ENCODE data around the gene SLC66A3. TPM values are rescaled to one million over a fixed set of nuclear protein-coding genes. Genes with fewer than 3 reads are reported as not detected.

The SLC66A3 gene
- 12.6 and 19.2 TPM in 2 replicates for total RNA-seq (2014; rRNA removed)
- Bru-seq, nascent RNA: percentile 45 among the genes with signal in this experiment
- BruChase-seq, experiment 1, labeled RNA remaining after a 6-hour chase: percentile 38 among the genes with signal in this experiment
- percentile 46 among the genes with signal in this experiment for BruChase-seq, experiment 2, labeled RNA remaining after a 2-hour chase
- long read RNA-seq, transcript PQLC3-201 (7 exons, 1,830 nt): major isoform, 17 of 34 reads
- long read RNA-seq, partial matches to known transcripts: 1 of 34 reads
- long read RNA-seq, other reads (novel, unspliced or antisense): 8 of 34 reads

DNA sequence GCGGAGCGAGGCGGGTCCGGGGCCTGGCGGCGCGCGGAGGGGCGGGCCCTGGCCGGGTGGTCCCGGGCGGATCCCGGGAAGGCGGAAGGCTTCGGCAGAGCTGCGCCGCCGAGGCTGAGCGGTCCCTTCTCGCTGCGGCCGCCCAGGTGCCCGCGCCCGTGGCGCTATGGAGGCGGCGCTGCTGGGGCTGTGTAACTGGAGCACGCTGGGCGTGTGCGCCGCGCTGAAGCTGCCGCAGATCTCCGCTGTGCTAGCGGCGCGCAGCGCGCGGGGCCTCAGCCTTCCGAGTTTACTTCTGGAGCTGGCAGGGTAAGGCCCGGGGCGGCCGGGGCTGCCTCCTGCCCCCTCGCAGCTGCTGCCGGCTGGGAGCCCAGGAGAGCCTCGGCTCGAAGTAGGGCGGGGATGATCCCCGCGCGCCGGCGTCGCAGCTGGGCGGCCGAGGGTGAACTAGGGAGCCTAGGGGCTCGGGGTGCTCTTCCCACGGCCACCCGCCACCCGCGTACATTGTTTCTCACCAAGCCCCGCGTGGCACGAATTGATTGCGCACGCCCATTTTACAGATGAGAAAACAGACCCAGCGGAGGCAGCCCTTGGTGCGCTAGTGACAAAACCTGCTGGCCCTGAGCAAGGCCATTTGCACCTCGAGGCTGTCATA lies at the start of gene SLC66A3:
SLC66A3 (plus strand) TSS at position 87 of the 655 bp plus-strand sequence; CDS start at position 167, 80 bp downstream.
- intact Hi-C loops (cut with micrococcal nuclease): loop anchor here (2.0 to 10.0 kb wide), 3 partner anchors 23 to 189 kb away; partner anchors contain the start of gene ROCK2
- CTCF ChIA-PET: no interaction called here

DNA sequence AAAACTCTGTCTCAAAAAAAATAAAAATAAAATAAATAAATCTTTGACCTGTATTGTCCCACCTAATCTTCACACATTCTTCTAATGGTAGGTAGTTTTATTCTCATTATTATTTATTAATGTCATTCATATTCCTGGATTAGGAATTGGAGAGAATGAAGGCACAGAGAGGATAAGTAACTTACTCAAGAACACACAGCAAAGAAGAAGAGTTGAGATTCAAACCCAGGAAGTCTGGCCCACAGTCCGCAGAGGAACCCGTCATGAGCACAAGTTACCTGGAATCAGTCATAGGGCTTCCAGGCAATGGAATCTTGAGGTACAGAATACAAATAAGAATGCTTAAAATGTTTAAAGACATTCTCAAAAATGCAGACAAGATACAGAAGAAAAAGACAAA lies 46.3 kb upstream of the SLC66A3 start:
- Histone ChIP-seq H3K36me3 (ENCODE audit: low read depth, low read length) (no peaks in the 10 kb centered on the region), H3K27ac (ENCODE audit: low read length) (no peak overlapping the region), H3K79me2 (ENCODE audit: low read length) (no peaks in the 10 kb centered on the region), H3K9me2 (replicated peaks; ENCODE audit: low read length) (no peaks in the 10 kb centered on the region), H2AFZ (ENCODE audit: low read length) (no peak overlapping the region), H3K4me2 (ENCODE audit: low read length) (no peak overlapping the region), H3F3A (ENCODE audit: low read length, unreplicated experiment) (no peaks in the 10 kb centered on the region), H3K4me1 (ENCODE audit: insufficient read depth, low read length) (peaks cover 6% of the 10 kb centered on the region), H3K9ac (ENCODE audit: low read length) (no peak overlapping the region), H3K9me3 (ENCODE audit: low read length) (no peaks in the 10 kb centered on the region), H4K20me1 (ENCODE audit: low read length) (no peaks in the 10 kb centered on the region), H3K4me3 (ENCODE audit: low read length) (no peak overlapping the region), H3K27me3 (ENCODE audit: low read length) (no peaks in the 10 kb centered on the region)
- DNase-seq: no peak
- TF ChIP-seq EZH2 (IDR thresholded peaks at IDR 0.05; ENCODE audit: low read length, unreplicated experiment) (no peak), EZH2phosphoT487 (IDR thresholded peaks at IDR 0.05; ENCODE audit: borderline replicate concordance, low read length) (no peak)
- TF ChIP-seq, protein P1, sequence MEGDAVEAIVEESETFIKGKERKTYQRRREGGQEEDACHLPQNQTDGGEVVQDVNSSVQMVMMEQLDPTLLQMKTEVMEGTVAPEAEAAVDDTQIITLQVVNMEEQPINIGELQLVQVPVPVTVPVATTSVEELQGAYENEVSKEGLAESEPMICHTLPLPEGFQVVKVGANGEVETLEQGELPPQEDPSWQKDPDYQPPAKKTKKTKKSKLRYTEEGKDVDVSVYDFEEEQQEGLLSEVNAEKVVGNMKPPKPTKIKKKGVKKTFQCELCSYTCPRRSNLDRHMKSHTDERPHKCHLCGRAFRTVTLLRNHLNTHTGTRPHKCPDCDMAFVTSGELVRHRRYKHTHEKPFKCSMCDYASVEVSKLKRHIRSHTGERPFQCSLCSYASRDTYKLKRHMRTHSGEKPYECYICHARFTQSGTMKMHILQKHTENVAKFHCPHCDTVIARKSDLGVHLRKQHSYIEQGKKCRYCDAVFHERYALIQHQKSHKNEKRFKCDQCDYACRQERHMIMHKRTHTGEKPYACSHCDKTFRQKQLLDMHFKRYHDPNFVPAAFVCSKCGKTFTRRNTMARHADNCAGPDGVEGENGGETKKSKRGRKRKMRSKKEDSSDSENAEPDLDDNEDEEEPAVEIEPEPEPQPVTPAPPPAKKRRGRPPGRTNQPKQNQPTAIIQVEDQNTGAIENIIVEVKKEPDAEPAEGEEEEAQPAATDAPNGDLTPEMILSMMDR (conservative IDR thresholded peaks at IDR 0.05; ENCODE audit: low read depth, low read length): no peak
- ChIA-PET POLR2A (ENCODE audit: unreplicated experiment) (no interaction called here), CTCF (no interaction called here)
- no TSS peak for BruUV-seq (replicated peaks)
- intact Hi-C loops (cut with micrococcal nuclease): no loop called here
- ATAC-seq: no peak

More for the DNA sequence above, at the start of gene SLC66A3:
- H3K4me3 ChIP-seq (ENCODE audit: low read length): peak within 1 kb of the TSS; percentile 78
- no peaks in the 10 kb centered on the region for H3K36me3 ChIP-seq (ENCODE audit: low read depth, low read length)
- POLR2A ChIA-PET (ENCODE audit: unreplicated experiment): no interaction called here
- H4K20me1 ChIP-seq (ENCODE audit: low read length): no peaks in the 10 kb centered on the region
- H3K9me3 ChIP-seq (ENCODE audit: low read length): no peaks in the 10 kb centered on the region
- TF ChIP-seq, protein P1 (conservative IDR thresholded peaks at IDR 0.05; ENCODE audit: low read depth, low read length): no peak
- no peak for TF ChIP-seq EZH2phosphoT487 (IDR thresholded peaks at IDR 0.05; ENCODE audit: borderline replicate concordance, low read length)
- no peak for TF ChIP-seq EZH2 (IDR thresholded peaks at IDR 0.05; ENCODE audit: low read length, unreplicated experiment)
- no peaks in the 10 kb centered on the region for H3K27me3 ChIP-seq (ENCODE audit: low read length)
- peak within 1 kb of the TSS; percentile 90 for H3K4me2 ChIP-seq (ENCODE audit: low read length)
- peak; percentile 86 for DNase-seq
- peak within 1 kb of the TSS; percentile 80 for H3K9ac ChIP-seq (ENCODE audit: low read length)
- no TSS peak for BruUV-seq (replicated peaks)
- peak within 1 kb of the TSS; percentile 83 for H3K27ac ChIP-seq (ENCODE audit: low read length)
- H3F3A ChIP-seq (ENCODE audit: low read length, unreplicated experiment): no peaks in the 10 kb centered on the region
- peak within 1 kb of the TSS; percentile 95 for H2AFZ ChIP-seq (ENCODE audit: low read length)
- no peaks in the 10 kb centered on the region for H3K79me2 ChIP-seq (ENCODE audit: low read length)
- no peaks in the 10 kb centered on the region for H3K9me2 ChIP-seq (replicated peaks; ENCODE audit: low read length)
- ATAC-seq: peak; percentile 90
- peaks cover 12% of the 10 kb centered on the region for H3K4me1 ChIP-seq (ENCODE audit: insufficient read depth, low read length)
